CD4-positive, alpha-beta T cell (primary cell): Measurements from ENCODE around the gene PKIB. TPM values are rescaled to one million over a fixed set of nuclear protein-coding genes. Genes with fewer than 3 reads are reported as not detected.
"Not testable (repeated sequence)": the region's sequence is repeated elsewhere in the genome, so short reads cannot be mapped to it uniquely, and the experiment has no call there.

Experiments used
- ATAC-seq: fragments of 200-7000 bp; cut with Tn5 transposase; one replicate; pipeline ENCODE4 v1.10.0; 2022; ENCODE audit warnings: mild to moderate bottlenecking; ENCODE audit not compliant: poor library complexity
- CTCF ChIA-PET: fragments of 350-600 bp; sonication (Branson Sonifier 250); formaldehyde crosslinking; loops from one replicate; lab custom pipeline; 2021; ENCODE audit warnings: antibody characterized with exemption, inconsistent platforms; lab: Charles Lee
- POLR2A ChIA-PET: fragments of 350-600 bp; sonication (Branson Sonifier 250); formaldehyde crosslinking; loops from one replicate; lab custom pipeline; 2021; ENCODE audit warnings: antibody characterized with exemption, inconsistent platforms; lab: Charles Lee
- DNase-seq, 14 experiments: peaks; one replicate each; pipeline ENCODE4 v3.0.0-alpha.2; 2013 to 2020; ENCODE audit warnings: mixed read lengths in 2 of 14
- H3K27ac ChIP-seq, 2 donors: one replicate each; pipeline versions ENCODE4 v1.5.1 to v1.7.0; 2013; ENCODE audit warnings: low read length in 2 of 2, low read depth in 1 of 2, mild to moderate bottlenecking in 1 of 2
- H3K27me3 ChIP-seq, 2 experiments: 1 replicate in 1 of 2; 2 replicates in 1 of 2; pipeline versions ENCODE4 v1.6.1 to v1.7.0; 2013; ENCODE audit warnings: low read length in 2 of 2, control low read depth in 1 of 2, mild to moderate bottlenecking in 1 of 2, moderate library complexity in 1 of 2; ENCODE audit not compliant: insufficient read depth in 2 of 2, control insufficient read depth in 1 of 2
- H3K36me3 ChIP-seq: one replicate; pipeline ENCODE4 v1.6.1; 2013; ENCODE audit warnings: low read length, control low read depth; ENCODE audit not compliant: insufficient read depth
- H3K4me1 ChIP-seq: one replicate; pipeline ENCODE4 v1.6.1; 2013; ENCODE audit warnings: low read length, control low read depth; ENCODE audit not compliant: insufficient read depth
- H3K4me3 ChIP-seq: one replicate; pipeline ENCODE4 v1.5.1; 2013; ENCODE audit warnings: mild to moderate bottlenecking, low read length, moderate library complexity
- H3K9me3 ChIP-seq, 2 experiments: 1 replicate in 1 of 2; 2 replicates in 1 of 2; pipeline versions ENCODE4 v1.6.1 to v1.7.0; 2013; ENCODE audit warnings: low read length in 2 of 2, mild to moderate bottlenecking in 2 of 2, control low read depth in 1 of 2, moderate library complexity in 1 of 2; ENCODE audit not compliant: control insufficient read depth in 1 of 2, insufficient read depth in 1 of 2
- H3K27ac Mint-ChIP-seq: one replicate; pipeline ENCODE4 v1.8.0; 2020; ENCODE audit warnings: mixed read lengths
- H3K27me3 Mint-ChIP-seq: one replicate; pipeline ENCODE4 v1.8.0; 2021; ENCODE audit warnings: mixed read lengths
- H3K36me3 Mint-ChIP-seq: one replicate; pipeline ENCODE4 v1.8.0; 2021; ENCODE audit warnings: low read depth, mixed read lengths
- H3K4me1 Mint-ChIP-seq: one replicate; pipeline ENCODE4 v1.8.0; 2021; ENCODE audit warnings: low read depth, mixed read lengths
- H3K4me3 Mint-ChIP-seq: one replicate; pipeline ENCODE4 v1.8.0; 2020; ENCODE audit warnings: mild to moderate bottlenecking, mixed read lengths
- H3K9me3 Mint-ChIP-seq: one replicate; pipeline ENCODE4 v1.8.0; 2020; ENCODE audit warnings: mixed read lengths
- CTCF ChIP-seq: fragments of 200-600 bp; IDR thresholded peaks from one replicate; pipeline ENCODE4 v1.8.0; 2022; ENCODE audit warnings: antibody characterized with exemption, mild to moderate bottlenecking
- intact Hi-C, 2 experiments: fragments of 100-400 bp; cut with DNase I in 1 of 2; cut with micrococcal nuclease in 1 of 2; formaldehyde crosslinking; loops; one replicate each; pipeline versions ENCODE4 v1.15.1 to v1.9.0; 2023 to 2025; cut with DNase I, micrococcal nuclease
- total RNA-seq, 174 experiments: library from RNA in 2 of 174; stranded (reverse) in 2 of 174; gene quantifications; one replicate each; pipeline ENCODE4 v1.2.3 and lab custom pipeline; 2021 to 2026

The PKIB gene
- total RNA-seq, 2 experiments from 2014 or later, result 0.47 to 1.1 TPM

- Mint-ChIP-seq H3K27ac (no peak overlapping the region), H3K27me3 (no peaks in the 10 kb centered on the region), H3K9me3 (no peaks in the 10 kb centered on the region), H3K36me3 (no peaks in the 10 kb centered on the region), H3K4me3 (no peak overlapping the region), H3K4me1 (no peaks in the 10 kb centered on the region)
- no peak for ATAC-seq
- Histone ChIP-seq H3K4me3 (no peak overlapping the region), H3K36me3 (no peaks in the 10 kb centered on the region), H3K27ac (no peak overlapping the region), H3K4me1 (no peaks in the 10 kb centered on the region), H3K9me3 (no peaks in the 10 kb centered on the region), H3K27me3 (no peaks in the 10 kb centered on the region)
- no peak for TF ChIP-seq CTCF
- ChIA-PET POLR2A (no interaction called here), CTCF (no interaction called here)
- no peak for DNase-seq
- intact Hi-C loops, result no loop called here
Observed at GRCh38 chr6:122589115-122589514, 21.1 kb upstream of the PKIB start.

DNA sequence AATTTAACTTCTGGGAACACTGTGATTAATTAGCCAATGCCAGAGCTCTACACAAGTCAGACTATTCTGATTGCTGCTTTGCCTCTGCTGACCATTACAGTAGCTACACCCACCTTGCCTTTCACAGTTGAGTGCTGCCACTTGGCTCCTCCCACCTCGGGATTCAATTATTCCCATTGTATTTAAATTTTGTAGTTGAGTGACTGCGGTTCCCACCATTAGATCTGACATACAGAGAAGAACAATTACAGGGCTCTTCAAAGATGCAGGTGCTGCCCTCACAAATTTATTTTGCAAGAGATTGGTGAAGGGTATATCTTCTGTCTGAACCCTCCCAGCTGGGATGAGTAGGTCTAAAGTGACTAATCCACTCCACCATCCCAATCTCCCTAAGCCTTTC is 11.9 kb upstream of the PKIB start:
- CTCF ChIA-PET, H3K4me1 Mint-ChIP-seq, ATAC-seq, H3K9me3 ChIP-seq, intact Hi-C loops, H3K9me3 Mint-ChIP-seq, H3K4me3 Mint-ChIP-seq, H3K27ac ChIP-seq, H3K36me3 Mint-ChIP-seq, H3K36me3 ChIP-seq, H3K27me3 Mint-ChIP-seq, POLR2A ChIA-PET, H3K4me1 ChIP-seq, H3K27me3 ChIP-seq, H3K27ac Mint-ChIP-seq, H3K4me3 ChIP-seq, DNase-seq: not testable (repeated sequence)

- CTCF ChIA-PET, result no interaction called here
- H3K9me3 Mint-ChIP-seq, result no peaks in the 10 kb centered on the region
Observed at GRCh38 chr6:122604676-122605075, 5.5 kb upstream of the PKIB start.

More at GRCh38 chr6:122604676-122605075, 5.5 kb upstream of the PKIB start:
- intact Hi-C loops, result no loop called here
- ATAC-seq (no peak), DNase-seq (no peak)
- no peak for TF ChIP-seq CTCF
- Histone ChIP-seq H3K27ac (no peak overlapping the region), H3K4me1 (no peaks in the 10 kb centered on the region), H3K4me3 (no peak overlapping the region), H3K27me3 (peaks cover 5 to 6% of the 10 kb centered on the region in 2 experiments), H3K9me3 (peaks cover 0 to 4% of the 10 kb centered on the region in 2 experiments), H3K36me3 (no peaks in the 10 kb centered on the region)
- Mint-ChIP-seq H3K36me3 (no peaks in the 10 kb centered on the region), H3K27ac (no peak overlapping the region), H3K27me3 (peaks cover 29% of the 10 kb centered on the region), H3K4me3 (no peak overlapping the region), H3K4me1 (peaks cover 7% of the 10 kb centered on the region)
- POLR2A ChIA-PET, result no interaction called here
